ENCODE measurements around the gene POLDIP2. TPM values are rescaled to one million over a fixed set of nuclear protein-coding genes. Genes with fewer than 3 reads are reported as not detected.

Gene POLDIP2
- total and polyA plus RNA-seq, 2 donors (not counting 1 experiment from before 2014, with no cell fraction given) = 30.2 to 35.7 TPM

GRCh38 chr17:28345419-28346198 lies 11.7 kb downstream of the POLDIP2 start:
- H3K9me3 ChIP-seq (ENCODE audit: control extremely low read depth in 1 of 3, control insufficient read depth in 2 of 3, insufficient read depth in 1 of 3, low read length in 2 of 3) = no peaks in the 10 kb centered on the region

More at GRCh38 chr17:28345419-28346198, 11.7 kb downstream of the POLDIP2 start:
- 89% methylated on average over 11 of the region's 13 CpGs for WGBS (ENCODE audit: insufficient coverage)
- ATAC-seq (ENCODE audit: low read depth) = no peak
- ChIA-PET CTCF (no interaction called here), POLR2A (no interaction called here)
- H3K4me3 ChIP-seq (ENCODE audit: control extremely low read depth in 1 of 5, extremely low read depth in 1 of 5, insufficient read depth in 1 of 5, low read depth in 2 of 5, low read length in 4 of 5) = no peak overlapping the region
- Mint-ChIP-seq H3K27me3 (no peaks in the 10 kb centered on the region), H3K4me1 (no peaks in the 10 kb centered on the region), H3K4me3 (no peak overlapping the region), H3K27ac (no peak overlapping the region), H3K9me3 (ENCODE audit: insufficient read depth) (no peaks in the 10 kb centered on the region)
- no peaks in the 10 kb centered on the region for H4K20me1 ChIP-seq (ENCODE audit: control insufficient read depth, insufficient read depth, low read length, poor library complexity, severe bottlenecking)
- peaks cover 0 to 86% of the 10 kb centered on the region in 2 experiments for H3K36me3 ChIP-seq (replicated peaks in 1 of 2; ENCODE audit: control extremely low read depth in 1 of 2, control insufficient read depth in 1 of 2, extremely low read depth in 1 of 2, insufficient read depth in 2 of 2, low read length in 1 of 2)
- no peak overlapping the region for H2AFZ ChIP-seq (ENCODE audit: insufficient read depth, low read depth, low read length, poor library complexity, severe bottlenecking)
- no peak for TF ChIP-seq CTCF (IDR thresholded peaks at IDR 0.05)
- no peak for TF ChIP-seq EZH2 (IDR thresholded peaks at IDR 0.05; ENCODE audit: borderline replicate concordance, insufficient read depth, low read depth, low read length, poor library complexity, severe bottlenecking)
- H3K27me3 ChIP-seq (replicated peaks in 1 of 4; ENCODE audit: control extremely low read depth in 1 of 4, control insufficient read depth in 3 of 4, insufficient read depth in 4 of 4, low read length in 3 of 4) = no peaks in the 10 kb centered on the region
- no peak overlapping the region for H3K27ac ChIP-seq (ENCODE audit: low read length in 2 of 2)
- DNase-seq = no peak
- H3K79me2 ChIP-seq (ENCODE audit: control insufficient read depth, insufficient read depth, low read length) = peaks cover 3% of the 10 kb centered on the region
- H3K4me1 ChIP-seq (ENCODE audit: control insufficient read depth in 2 of 2, insufficient read depth in 2 of 2, low read length in 2 of 2) = no peaks in the 10 kb centered on the region
- H3K9ac ChIP-seq (ENCODE audit: low read length) = no peak overlapping the region
- intact Hi-C loops (cut with micrococcal nuclease) = no loop called here
- H3K4me2 ChIP-seq (replicated peaks; ENCODE audit: low read depth, low read length, poor library complexity, severe bottlenecking) = no peak overlapping the region
